Measurements from ENCODE around the gene MT4. TPM values are rescaled to one million over a fixed set of nuclear protein-coding genes. Genes with fewer than 3 reads are reported as not detected.

The MT4 gene
- polyA plus RNA-seq, 1 of the 3 experiments (the other 2 are of a cell fraction) = not detected

- TF ChIP-seq RXRA (IDR thresholded peaks at IDR 0.05; ENCODE audit: borderline replicate concordance, low read depth) = no peak
- TF ChIP-seq ZBTB33 (IDR thresholded peaks at IDR 0.05; ENCODE audit: borderline replicate concordance, low read depth) = no peak
- no peak for TF ChIP-seq YY1 (IDR thresholded peaks at IDR 0.05; ENCODE audit: low read depth)
- 0 out of 2 replicates have a peak, but pooled peaks have one; percentile 13 for TF ChIP-seq MAX (IDR thresholded peaks at IDR 0.05; ENCODE audit: low read depth)
- no peak for TF ChIP-seq EZH2phosphoT487 (IDR thresholded peaks at IDR 0.05; ENCODE audit: borderline replicate concordance, low read depth)
- TF ChIP-seq TCF12 (IDR thresholded peaks at IDR 0.05) = peak; percentile 28
- no peak for TF ChIP-seq REST (IDR thresholded peaks at IDR 0.05; ENCODE audit: low read depth, low read length)
- no peak for TF ChIP-seq RFX5 (IDR thresholded peaks at IDR 0.05; ENCODE audit: low read length)
- TF ChIP-seq RCOR1 (IDR thresholded peaks at IDR 0.05; ENCODE audit: low read length) = no peak
- no peak for TF ChIP-seq GABPA (IDR thresholded peaks at IDR 0.05; ENCODE audit: low read depth)
Observed at GRCh38 chr16:56614549-56614991, 49.7 kb downstream of the MT4 start (continued).

GRCh38 chr16:56615353-56615752 is 50.5 kb downstream of the MT4 start:
- H4K20me1 ChIP-seq (ENCODE audit: insufficient read depth) = no peaks in the 10 kb centered on the region
- TF ChIP-seq NFIC (IDR thresholded peaks at IDR 0.05; ENCODE audit: borderline replicate concordance) = peak; percentile 34; the same call in 1 of the 2 replicates
- TF ChIP-seq TCF12 (IDR thresholded peaks at IDR 0.05) = no peak
- TF ChIP-seq PBX3 (IDR thresholded peaks at IDR 0.05) = peak; percentile 68
- TF ChIP-seq GATA2 (CRISPR knock-in tag; IDR thresholded peaks at IDR 0.05) = no peak
- no peak for TF ChIP-seq POLR2AphosphoS5 (IDR thresholded peaks at IDR 0.05; ENCODE audit: low read depth, low read length)
- H3F3A ChIP-seq (replicated peaks; ENCODE audit: insufficient read depth) = peaks cover 28% of the 10 kb centered on the region
- H3K4me3 ChIP-seq (ENCODE audit: low read depth in 2 of 2, low read length in 1 of 2) = no peak overlapping the region
- POLR2A ChIA-PET = interaction anchor here (0.7 kb wide), 1 partner anchor 157 kb away, joined by 3 read pairs; no protein-coding TSS in a partner anchor
- H3K36me3 ChIP-seq (replicated peaks in 1 of 2; ENCODE audit: control insufficient read depth in 1 of 2, insufficient read depth in 2 of 2, low read length in 1 of 2) = no peaks in the 10 kb centered on the region
- H3K27ac ChIP-seq (ENCODE audit: low read depth in 2 of 2, low read length in 1 of 2) = peak overlapping the region in 1 of 2 experiments; percentile 71; a peak in 2 of 4 replicates
- no peaks in the 10 kb centered on the region for H3K9me3 ChIP-seq
- H3K27me3 ChIP-seq (ENCODE audit: insufficient read depth) = no peaks in the 10 kb centered on the region
- peaks cover 13% of the 10 kb centered on the region; the same call in 1 of the 2 replicates for H3K79me2 ChIP-seq (ENCODE audit: insufficient read depth)
- no peak for DNase-seq
- 0 out of 2 replicates have a peak overlapping the region, but pooled peaks have one; percentile 13 for H3K9ac ChIP-seq
- CTCF ChIA-PET = interaction anchor here (0.6 to 1.2 kb wide), 3 partner anchors 12 to 15 kb away, joined by 3 read pairs; no protein-coding TSS in a partner anchor
- H3K9me2 ChIP-seq = no peaks in the 10 kb centered on the region
- H3K4me2 ChIP-seq = peak overlapping the region; percentile 63; the same call in 1 of the 2 replicates
- no peak overlapping the region for H2AFZ ChIP-seq (ENCODE audit: low read depth)
- H3K4me1 ChIP-seq (ENCODE audit: control insufficient read depth in 1 of 2, insufficient read depth in 2 of 2, low read depth in 1 of 2, low read length in 1 of 2) = peaks cover 10 to 33% of the 10 kb centered on the region in 2 experiments; a peak in 3 of 4 replicates
- 63% methylated on average over 3 of the region's 3 CpGs for WGBS (ENCODE audit: low lambda C conversion rate)
